G401 (cell line): ENCODE data around the gene LARGE1. TPM values are rescaled to one million over a fixed set of nuclear protein-coding genes. Genes with fewer than 3 reads are reported as not detected.

Experiments used
- DNase-seq: peaks from one replicate; pipeline ENCODE4 v3.0.0-alpha.2; 2015; ENCODE audit warnings: low spot score
- in situ Hi-C: cut with HindIII; loops from 2 replicates; pipeline ENCODE4 v1.10.0; 2016; ENCODE audit warnings: low sequenced_read_pairs, mixed read lengths
- total RNA-seq: library from RNA; depleted of rRNA; stranded (reverse); fragments of >200 nt; shearing (Covaris generic); gene quantifications from 2 replicates; pipeline ENCODE4 v1.2.3, GENCODE V29; 2014

The LARGE1 gene
- total RNA-seq, 1 experiment from 2014 or later = 0.10 TPM

- in situ Hi-C loops = no loop called here
- no peak for DNase-seq
Observed at GRCh38 chr22:33837826-33838225, 82.5 kb downstream of the LARGE1 start.

GRCh38 chr22:33835265-33835664, 85.0 kb downstream of the LARGE1 start:
- in situ Hi-C loops = no loop called here
- DNase-seq = no peak

GRCh38 chr22:33832558-33833151, 87.6 kb downstream of the LARGE1 start:
- peak; percentile 45 for DNase-seq

GRCh38 chr22:33831651-33832050, 88.6 kb downstream of the LARGE1 start:
- no peak for DNase-seq
- in situ Hi-C loops = no loop called here

More at GRCh38 chr22:33832558-33833151, 87.6 kb downstream of the LARGE1 start:
- in situ Hi-C loops = no loop called here

DNA sequence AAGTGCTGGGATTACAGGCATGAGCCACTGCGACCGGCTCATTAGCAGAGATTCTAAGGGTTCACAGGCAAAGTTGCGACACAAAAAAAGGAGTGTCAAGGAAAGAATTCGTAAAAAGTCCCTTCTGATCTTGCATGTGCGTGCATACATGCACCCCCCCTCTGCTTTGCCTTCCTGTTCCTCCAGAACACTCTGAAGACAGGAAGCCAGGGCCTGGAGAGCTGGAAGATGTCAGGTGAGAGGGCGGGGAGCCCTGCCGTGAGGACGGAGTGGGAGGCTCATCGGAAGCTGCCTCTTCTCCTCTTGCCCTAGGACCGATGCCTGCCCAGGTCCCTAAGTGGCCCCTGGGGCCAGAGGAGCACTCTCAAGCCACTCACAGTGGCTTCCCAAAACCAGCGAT, 89.1 kb downstream of the LARGE1 start:
- in situ Hi-C loops = no loop called here

GRCh38 chr22:33829546-33830280, 90.6 kb downstream of the LARGE1 start:
- in situ Hi-C loops = no loop called here

More for the DNA sequence above, 89.1 kb downstream of the LARGE1 start:
- no peak for DNase-seq

DNA sequence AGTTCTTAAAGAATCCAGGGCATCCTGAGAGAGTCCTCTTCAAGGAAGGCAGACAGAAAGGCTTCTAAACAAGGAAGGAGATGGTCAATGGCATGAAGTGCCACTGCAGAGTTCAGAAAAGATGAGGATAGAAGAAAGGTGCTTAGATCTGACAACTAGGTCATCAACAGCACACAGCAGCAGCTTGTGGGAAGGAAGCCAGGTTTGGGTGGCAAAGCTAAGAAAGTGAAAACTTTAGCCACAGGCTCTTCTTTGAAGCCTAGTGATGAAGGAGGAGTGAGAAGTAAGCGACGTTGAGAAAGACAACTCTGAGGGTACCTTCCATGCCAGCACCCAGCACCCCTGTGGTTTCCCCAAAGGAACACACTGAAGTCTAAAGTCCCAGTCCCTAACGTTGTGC, 92.0 kb downstream of the LARGE1 start:
- in situ Hi-C loops = no loop called here
- no peak for DNase-seq

More at GRCh38 chr22:33829546-33830280, 90.6 kb downstream of the LARGE1 start:
- DNase-seq = no peak

DNA sequence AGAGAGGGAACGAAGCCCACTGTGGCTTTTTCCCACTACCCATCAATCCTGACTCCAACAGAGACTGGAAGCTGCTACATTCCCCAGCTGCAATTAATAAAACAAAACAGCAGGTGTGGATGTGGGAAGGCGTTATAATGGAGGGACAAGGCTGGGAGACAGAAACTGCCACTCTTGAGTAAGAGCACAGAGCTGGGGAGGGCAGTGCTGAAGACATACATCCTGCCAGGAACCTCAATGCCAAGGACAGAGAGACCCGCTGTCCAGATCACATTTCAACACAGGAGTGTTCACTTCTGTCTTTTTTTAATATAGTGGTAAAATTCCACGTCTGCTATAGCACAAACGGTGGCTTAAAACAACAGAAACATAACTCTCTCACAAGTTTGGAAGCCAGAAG, 94.5 kb downstream of the LARGE1 start:
- in situ Hi-C loops = no loop called here
- DNase-seq = no peak

DNA sequence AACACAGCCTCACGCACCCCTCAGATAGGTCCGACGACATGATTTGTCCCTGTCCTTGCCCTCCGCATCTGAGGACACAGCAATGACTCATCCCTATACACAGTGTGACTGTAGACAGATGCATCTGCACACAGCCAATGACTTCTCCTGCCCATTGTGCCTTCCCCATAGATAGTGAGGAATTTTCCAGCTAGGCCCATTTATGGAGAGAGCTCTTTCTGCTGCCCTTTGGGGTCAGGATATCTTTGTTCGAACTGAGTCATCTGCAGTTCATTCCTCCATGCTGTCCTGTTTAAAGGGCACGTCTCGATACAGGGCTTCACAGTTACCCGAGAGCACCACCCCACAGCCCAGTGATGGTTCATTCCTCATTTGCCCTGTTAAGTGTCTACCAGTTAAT, 96.7 kb downstream of the LARGE1 start:
- in situ Hi-C loops = no loop called here
- no peak for DNase-seq

DNA sequence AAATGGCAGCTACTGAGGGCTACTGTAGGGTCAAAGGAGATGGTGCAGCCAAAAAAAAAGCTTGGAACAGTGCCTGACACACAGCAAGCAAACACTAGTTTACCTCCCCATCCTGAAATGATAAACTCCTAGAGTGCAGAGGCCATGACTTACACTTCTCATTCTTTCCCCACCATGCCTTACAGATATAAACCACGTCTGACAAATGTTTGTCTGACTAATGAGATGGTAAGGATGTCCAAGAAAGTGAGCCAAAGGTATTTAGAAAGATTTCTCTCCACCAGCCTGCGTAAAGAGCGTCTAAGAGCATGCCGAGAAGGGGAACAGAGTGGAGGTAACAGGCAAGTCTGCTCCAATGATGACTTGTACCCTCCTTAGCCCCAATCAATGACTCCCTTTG, 99.0 kb downstream of the LARGE1 start:
- in situ Hi-C loops = no loop called here
- no peak for DNase-seq

DNA sequence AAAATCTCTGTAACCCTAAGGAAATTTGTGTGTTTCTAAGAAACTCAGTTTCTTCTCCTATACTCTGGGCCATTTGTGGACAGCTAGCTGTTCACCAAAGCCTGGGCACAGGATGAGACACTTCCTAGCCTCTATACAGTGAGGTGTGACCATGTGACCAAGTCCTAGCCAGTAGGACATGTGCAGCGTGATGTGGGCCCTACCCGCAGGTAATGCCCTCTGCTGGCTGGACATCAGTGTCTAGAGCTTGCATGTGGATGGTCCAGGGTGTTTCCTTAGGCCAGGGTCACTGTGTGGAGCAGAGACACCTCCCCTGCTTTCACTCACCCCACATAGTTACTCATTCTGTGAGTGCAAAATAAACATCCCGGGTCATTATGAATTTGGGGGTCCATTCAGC, 100.5 kb downstream of the LARGE1 start:
- DNase-seq = no peak
- in situ Hi-C loops = no loop called here

- in situ Hi-C loops = no loop called here
- no peak for DNase-seq
Observed at GRCh38 chr22:33817512-33818127, 102.7 kb downstream of the LARGE1 start.

DNA sequence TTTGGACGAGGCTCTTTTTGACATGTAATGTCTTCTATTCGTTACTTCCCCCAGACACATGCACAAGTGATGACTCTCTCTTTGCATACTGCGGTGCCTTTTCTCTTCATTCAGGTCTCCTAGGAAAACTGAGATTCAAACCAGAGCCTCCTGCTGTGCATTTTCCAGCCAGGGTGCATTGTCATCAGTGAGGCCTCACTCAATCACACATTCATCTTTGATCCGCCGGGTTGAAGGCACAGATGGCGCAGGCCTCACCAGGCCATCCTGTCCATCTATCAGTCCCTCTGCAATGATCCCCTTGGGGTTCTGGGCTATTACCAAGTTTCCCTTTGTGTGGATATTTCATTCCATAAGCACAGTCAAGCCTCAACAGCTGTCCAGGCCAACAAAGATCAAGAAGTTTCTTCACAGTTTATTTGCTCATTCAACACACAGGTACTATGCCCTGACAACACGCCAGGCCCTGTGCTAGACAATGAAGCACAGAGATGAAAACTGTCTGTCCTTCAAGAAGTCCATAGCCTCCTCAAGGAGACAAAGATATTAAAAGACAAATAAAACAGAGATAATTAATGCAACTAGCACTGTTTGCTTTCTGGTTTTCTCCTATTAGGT, 107.8 kb downstream of the LARGE1 start:
- in situ Hi-C loops = no loop called here
- no peak for DNase-seq

GRCh38 chr22:33811686-33812085, 108.6 kb downstream of the LARGE1 start:
- in situ Hi-C loops = no loop called here

DNA sequence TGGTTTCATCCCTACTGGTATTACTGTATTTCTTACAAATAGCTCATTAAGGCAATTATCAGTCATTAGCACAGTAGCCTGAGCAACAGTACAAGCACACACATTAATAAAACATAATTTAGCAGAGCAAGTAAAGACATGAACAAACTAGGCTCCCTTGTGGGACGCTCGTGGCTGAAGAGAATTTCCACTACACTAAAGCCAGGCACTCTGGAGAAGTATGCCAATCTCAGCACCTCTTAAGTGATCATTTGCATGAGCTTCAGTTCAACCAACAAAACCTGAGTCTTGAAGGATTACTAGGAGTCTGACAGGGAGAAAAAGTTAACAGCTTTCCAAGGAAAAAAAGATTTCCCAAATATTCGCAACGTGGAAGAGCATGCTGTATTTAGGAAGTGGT, 109.1 kb downstream of the LARGE1 start:
- in situ Hi-C loops = no loop called here
- no peak for DNase-seq

More at GRCh38 chr22:33811686-33812085, 108.6 kb downstream of the LARGE1 start:
- no peak for DNase-seq

GRCh38 chr22:33807470-33807869, 112.8 kb downstream of the LARGE1 start:
- DNase-seq = no peak
- in situ Hi-C loops = no loop called here

DNA sequence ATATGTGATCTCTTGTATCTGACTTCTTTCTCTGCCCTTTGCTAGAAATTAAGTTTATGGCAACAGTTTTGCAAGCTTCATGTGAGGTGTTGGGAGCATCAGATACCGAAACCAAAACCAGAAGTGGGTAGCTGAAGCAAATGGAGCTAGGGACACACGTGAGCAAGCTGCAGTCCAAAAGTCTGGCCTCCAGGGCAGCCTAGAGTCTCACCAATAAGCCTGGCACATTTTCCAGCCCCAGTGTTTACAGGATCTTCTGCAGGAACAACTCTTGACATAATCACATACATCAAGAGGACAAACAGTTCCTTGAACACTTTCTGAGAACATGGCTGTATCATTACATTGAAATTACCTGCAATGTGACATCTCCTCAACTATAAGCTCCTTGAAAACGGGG, 114.1 kb downstream of the LARGE1 start:
- no peak for DNase-seq
- in situ Hi-C loops = no loop called here

GRCh38 chr22:33803371-33804282, 116.6 kb downstream of the LARGE1 start:
- DNase-seq = no peak
- in situ Hi-C loops = no loop called here

GRCh38 chr22:33798401-33798800, 121.9 kb downstream of the LARGE1 start:
- in situ Hi-C loops = no loop called here
- no peak for DNase-seq
